HEK293 (cell line): Measurements from ENCODE around the gene RSRC1.

Experiments used
- BCL11A ChIP-seq: fragments of 450-650 bp; formaldehyde crosslinking; IDR thresholded peaks from 2 replicates; pipeline ENCODE4 v1.5.1; 2016; ENCODE audit warnings: low read depth, missing biosample characterization, missing genetic modification characterization
- GLIS1 ChIP-seq: fragments of 450-650 bp; formaldehyde crosslinking; IDR thresholded peaks from 2 replicates; pipeline ENCODE4 v1.5.1; 2016; ENCODE audit warnings: missing biosample characterization, missing genetic modification characterization
- KLF16 ChIP-seq: fragments of 450-650 bp; formaldehyde crosslinking; IDR thresholded peaks from 2 replicates; pipeline ENCODE4 v1.5.1; 2017; ENCODE audit warnings: missing biosample characterization, missing genetic modification characterization
- KLF8 ChIP-seq: fragments of 450-650 bp; formaldehyde crosslinking; IDR thresholded peaks from 2 replicates; pipeline ENCODE4 v1.5.1; 2016; ENCODE audit warnings: missing biosample characterization, missing genetic modification characterization
- OSR2 ChIP-seq: fragments of 450-650 bp; formaldehyde crosslinking; IDR thresholded peaks from 2 replicates; pipeline ENCODE4 v1.5.1; 2016; ENCODE audit warnings: missing biosample characterization, missing genetic modification characterization
- RBAK ChIP-seq: fragments of 450-650 bp; formaldehyde crosslinking; IDR thresholded peaks from 2 replicates; pipeline ENCODE4 v1.5.1; 2016; ENCODE audit warnings: missing biosample characterization, missing genetic modification characterization
- SALL2 ChIP-seq: fragments of 450-650 bp; formaldehyde crosslinking; IDR thresholded peaks from 2 replicates; pipeline ENCODE4 v1.5.0; 2017; ENCODE audit warnings: missing biosample characterization, mild to moderate bottlenecking, missing genetic modification characterization, borderline replicate concordance
- SCRT1 ChIP-seq: fragments of 450-650 bp; formaldehyde crosslinking; IDR thresholded peaks from 2 replicates; pipeline ENCODE4 v1.5.1; 2016; ENCODE audit warnings: missing biosample characterization, missing genetic modification characterization, borderline replicate concordance
- SP3 ChIP-seq: fragments of 450-650 bp; formaldehyde crosslinking; IDR thresholded peaks from 2 replicates; pipeline ENCODE4 v1.5.1; 2016; ENCODE audit warnings: missing biosample characterization, missing genetic modification characterization
- WT1 ChIP-seq: fragments of 450-650 bp; formaldehyde crosslinking; IDR thresholded peaks from 2 replicates; pipeline ENCODE4 v1.5.1; 2016; ENCODE audit warnings: missing biosample characterization, missing genetic modification characterization
- ZBTB20 ChIP-seq: fragments of 450-650 bp; formaldehyde crosslinking; IDR thresholded peaks from 2 replicates; pipeline ENCODE4 v1.5.1; 2016; ENCODE audit warnings: missing biosample characterization, missing genetic modification characterization
- ZBTB8A ChIP-seq: fragments of 450-650 bp; formaldehyde crosslinking; IDR thresholded peaks from 2 replicates; pipeline ENCODE4 v1.5.1; 2016; ENCODE audit warnings: missing biosample characterization, missing genetic modification characterization
- ZNF114 ChIP-seq: fragments of 450-650 bp; formaldehyde crosslinking; IDR thresholded peaks from 2 replicates; pipeline ENCODE4 v1.5.0; 2017; ENCODE audit warnings: missing biosample characterization, missing genetic modification characterization
- ZNF184 ChIP-seq: fragments of 450-650 bp; IDR thresholded peaks from 2 replicates; pipeline ENCODE4 v1.5.1; 2018; ENCODE audit warnings: missing biosample characterization, mild to moderate bottlenecking, missing genetic modification characterization
- ZNF2 ChIP-seq: fragments of 450-650 bp; formaldehyde crosslinking; IDR thresholded peaks from 2 replicates; pipeline ENCODE4 v1.5.1; 2016; ENCODE audit warnings: missing biosample characterization, missing genetic modification characterization
- ZNF24 ChIP-seq: fragments of 450-650 bp; formaldehyde crosslinking; IDR thresholded peaks from 2 replicates; pipeline ENCODE4 v1.5.1; 2016; ENCODE audit warnings: missing biosample characterization, missing genetic modification characterization
- ZNF311 ChIP-seq: fragments of 450-650 bp; formaldehyde crosslinking; IDR thresholded peaks from 2 replicates; pipeline ENCODE4 v1.5.1; 2017; ENCODE audit warnings: missing biosample characterization, missing genetic modification characterization, borderline replicate concordance
- ZNF335 ChIP-seq: fragments of 450-650 bp; formaldehyde crosslinking; conservative IDR thresholded peaks from 2 replicates; pipeline ENCODE4 v1.5.1; 2016; ENCODE audit warnings: missing biosample characterization, missing genetic modification characterization
- ZNF341 ChIP-seq: fragments of 450-650 bp; formaldehyde crosslinking; IDR thresholded peaks from 2 replicates; pipeline ENCODE4; 2016; ENCODE audit warnings: low read depth, missing biosample characterization, missing genetic modification characterization
- ZNF473 ChIP-seq: fragments of 450-650 bp; formaldehyde crosslinking; IDR thresholded peaks from 2 replicates; pipeline ENCODE4 v1.5.1; 2017; ENCODE audit warnings: missing biosample characterization, missing genetic modification characterization
- ZNF501 ChIP-seq: fragments of 450-650 bp; formaldehyde crosslinking; IDR thresholded peaks from 2 replicates; pipeline ENCODE4 v1.5.1; 2016; ENCODE audit warnings: missing biosample characterization, missing genetic modification characterization
- ZNF510 ChIP-seq: fragments of 450-650 bp; formaldehyde crosslinking; IDR thresholded peaks from 2 replicates; pipeline ENCODE4 v1.5.1; 2018; ENCODE audit warnings: mild to moderate bottlenecking, missing genetic modification characterization, missing biosample characterization; ENCODE audit not compliant: insufficient replicate concordance
- ZNF555 ChIP-seq: fragments of 450-650 bp; formaldehyde crosslinking; conservative IDR thresholded peaks from 2 replicates; pipeline ENCODE4 v1.5.1; 2017; ENCODE audit warnings: missing biosample characterization, mild to moderate bottlenecking, missing genetic modification characterization, inconsistent platforms
- ZNF707 ChIP-seq: fragments of 450-650 bp; formaldehyde crosslinking; IDR thresholded peaks from 2 replicates; pipeline ENCODE4 v1.5.1; 2016; ENCODE audit warnings: missing biosample characterization, missing genetic modification characterization
- ZNF777 ChIP-seq: fragments of 450-650 bp; formaldehyde crosslinking; IDR thresholded peaks from 2 replicates; pipeline ENCODE4 v1.5.1; 2017; ENCODE audit warnings: missing biosample characterization, missing genetic modification characterization, borderline replicate concordance
- ZNF791 ChIP-seq: fragments of 450-650 bp; formaldehyde crosslinking; IDR thresholded peaks from 2 replicates; pipeline ENCODE4 v1.5.1; 2016; ENCODE audit warnings: missing biosample characterization, missing genetic modification characterization
- ZNF792 ChIP-seq: fragments of 450-650 bp; formaldehyde crosslinking; IDR thresholded peaks from 2 replicates; pipeline ENCODE4 v1.5.1; 2016; ENCODE audit warnings: missing biosample characterization, missing genetic modification characterization
- ZSCAN30 ChIP-seq: fragments of 450-650 bp; IDR thresholded peaks from 2 replicates; pipeline ENCODE4 v1.5.1; 2018; ENCODE audit warnings: missing biosample characterization, mild to moderate bottlenecking, missing genetic modification characterization, moderate library complexity
- TF ChIP-seq, protein P1 (sequence below): fragments of 450-650 bp; formaldehyde crosslinking; IDR thresholded peaks from 2 replicates; pipeline ENCODE4 v1.5.1; 2016; ENCODE audit warnings: missing biosample characterization, missing genetic modification characterization
- TF ChIP-seq, protein P2 (sequence below): fragments of 450-650 bp; formaldehyde crosslinking; IDR thresholded peaks from 2 replicates; pipeline ENCODE4 v1.5.1; 2017; ENCODE audit warnings: missing biosample characterization, mild to moderate bottlenecking, missing genetic modification characterization, moderate library complexity
- TF ChIP-seq, protein P3 (sequence below): fragments of 450-650 bp; formaldehyde crosslinking; IDR thresholded peaks from 2 replicates; pipeline ENCODE4 v1.5.1; 2016; ENCODE audit warnings: missing biosample characterization, missing genetic modification characterization
- TF ChIP-seq, protein P4 (sequence below): fragments of 450-650 bp; formaldehyde crosslinking; IDR thresholded peaks from 2 replicates; pipeline ENCODE4 v1.5.1; 2016; ENCODE audit warnings: missing biosample characterization, missing genetic modification characterization
- TF ChIP-seq, protein P5 (sequence below): fragments of 450-650 bp; formaldehyde crosslinking; IDR thresholded peaks from 2 replicates; pipeline ENCODE4 v1.5.1; 2016; ENCODE audit warnings: missing biosample characterization, missing genetic modification characterization, low read depth

RSRC1 gene

DNA sequence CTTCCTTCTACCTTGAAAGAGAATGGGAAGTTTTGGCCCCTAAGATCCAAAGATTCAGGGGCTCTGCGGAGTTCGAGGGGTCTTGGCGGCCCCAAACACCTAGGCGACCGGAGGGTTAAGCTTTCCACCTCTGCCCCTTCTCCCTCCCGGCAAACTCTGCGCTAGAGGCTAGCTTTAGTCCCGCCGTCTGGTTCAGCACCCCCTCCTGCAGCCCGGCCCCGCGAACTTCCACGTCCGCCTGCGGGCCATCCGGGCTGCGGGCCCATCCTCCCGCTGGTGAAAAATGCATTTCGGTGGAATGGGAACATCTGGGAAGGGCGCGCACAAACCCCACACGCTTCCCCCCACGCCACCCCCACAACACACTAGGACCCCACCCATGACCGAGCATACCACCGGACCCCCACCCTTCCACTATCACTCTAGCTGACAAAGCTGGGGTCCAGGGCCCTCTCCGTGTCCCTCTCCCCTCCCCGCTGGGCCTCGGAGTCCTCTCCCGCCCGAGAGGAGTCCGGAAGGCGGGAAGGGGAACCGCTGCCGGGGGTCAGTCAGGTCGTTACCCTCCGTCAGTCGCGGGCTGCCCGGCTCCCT, 4.7 kb upstream of the RSRC1 start (continued):
- TF ChIP-seq, protein P1, sequence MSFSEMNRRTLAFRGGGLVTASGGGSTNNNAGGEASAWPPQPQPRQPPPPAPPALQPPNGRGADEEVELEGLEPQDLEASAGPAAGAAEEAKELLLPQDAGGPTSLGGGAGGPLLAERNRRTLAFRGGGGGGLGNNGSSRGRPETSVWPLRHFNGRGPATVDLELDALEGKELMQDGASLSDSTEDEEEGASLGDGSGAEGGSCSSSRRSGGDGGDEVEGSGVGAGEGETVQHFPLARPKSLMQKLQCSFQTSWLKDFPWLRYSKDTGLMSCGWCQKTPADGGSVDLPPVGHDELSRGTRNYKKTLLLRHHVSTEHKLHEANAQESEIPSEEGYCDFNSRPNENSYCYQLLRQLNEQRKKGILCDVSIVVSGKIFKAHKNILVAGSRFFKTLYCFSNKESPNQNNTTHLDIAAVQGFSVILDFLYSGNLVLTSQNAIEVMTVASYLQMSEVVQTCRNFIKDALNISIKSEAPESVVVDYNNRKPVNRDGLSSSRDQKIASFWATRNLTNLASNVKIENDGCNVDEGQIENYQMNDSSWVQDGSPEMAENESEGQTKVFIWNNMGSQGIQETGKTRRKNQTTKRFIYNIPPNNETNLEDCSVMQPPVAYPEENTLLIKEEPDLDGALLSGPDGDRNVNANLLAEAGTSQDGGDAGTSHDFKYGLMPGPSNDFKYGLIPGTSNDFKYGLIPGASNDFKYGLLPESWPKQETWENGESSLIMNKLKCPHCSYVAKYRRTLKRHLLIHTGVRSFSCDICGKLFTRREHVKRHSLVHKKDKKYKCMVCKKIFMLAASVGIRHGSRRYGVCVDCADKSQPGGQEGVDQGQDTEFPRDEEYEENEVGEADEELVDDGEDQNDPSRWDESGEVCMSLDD (tag by site-specific recombination): 0 out of 2 replicates have a peak, but pooled peaks have one; percentile 32
- TF ChIP-seq ZNF114 (tag by site-specific recombination): no peak
- no peak for TF ChIP-seq ZNF791
- no peak for TF ChIP-seq ZNF473
- TF ChIP-seq ZNF501 (tag by site-specific recombination): no peak
- TF ChIP-seq ZNF24 (tag by site-specific recombination): no peak
- no peak for TF ChIP-seq ZNF184 (tag by site-specific recombination)
- no peak; the same call in 1 of the 2 replicates for TF ChIP-seq ZBTB8A (tag by site-specific recombination)
- TF ChIP-seq, protein P2, sequence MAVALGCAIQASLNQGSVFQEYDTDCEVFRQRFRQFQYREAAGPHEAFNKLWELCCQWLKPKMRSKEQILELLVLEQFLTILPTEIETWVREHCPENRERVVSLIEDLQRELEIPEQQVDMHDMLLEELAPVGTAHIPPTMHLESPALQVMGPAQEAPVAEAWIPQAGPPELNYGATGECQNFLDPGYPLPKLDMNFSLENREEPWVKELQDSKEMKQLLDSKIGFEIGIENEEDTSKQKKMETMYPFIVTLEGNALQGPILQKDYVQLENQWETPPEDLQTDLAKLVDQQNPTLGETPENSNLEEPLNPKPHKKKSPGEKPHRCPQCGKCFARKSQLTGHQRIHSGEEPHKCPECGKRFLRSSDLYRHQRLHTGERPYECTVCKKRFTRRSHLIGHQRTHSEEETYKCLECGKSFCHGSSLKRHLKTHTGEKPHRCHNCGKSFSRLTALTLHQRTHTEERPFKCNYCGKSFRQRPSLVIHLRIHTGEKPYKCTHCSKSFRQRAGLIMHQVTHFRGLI (tag by site-specific recombination): no peak
- TF ChIP-seq KLF16: no peak
- no peak for TF ChIP-seq ZNF510
- TF ChIP-seq, protein P3, sequence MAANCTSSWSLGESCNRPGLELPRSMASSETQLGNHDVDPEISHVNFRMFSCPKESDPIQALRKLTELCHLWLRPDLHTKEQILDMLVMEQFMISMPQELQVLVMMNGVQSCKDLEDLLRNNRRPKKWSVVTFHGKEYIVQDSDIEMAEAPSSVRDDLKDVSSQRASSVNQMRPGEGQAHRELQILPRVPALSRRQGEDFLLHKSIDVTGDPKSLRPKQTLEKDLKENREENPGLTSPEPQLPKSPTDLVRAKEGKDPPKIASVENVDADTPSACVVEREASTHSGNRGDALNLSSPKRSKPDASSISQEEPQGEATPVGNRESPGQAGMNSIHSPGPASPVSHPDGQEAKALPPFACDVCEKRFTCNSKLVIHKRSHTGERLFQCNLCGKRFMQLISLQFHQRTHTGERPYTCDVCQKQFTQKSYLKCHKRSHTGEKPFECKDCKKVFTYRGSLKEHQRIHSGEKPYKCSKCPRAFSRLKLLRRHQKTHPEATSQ (tag by site-specific recombination): no peak
- peak; percentile 27; the same call in 1 of the 2 replicates for TF ChIP-seq KLF8 (tag by site-specific recombination)
- TF ChIP-seq, protein P4, sequence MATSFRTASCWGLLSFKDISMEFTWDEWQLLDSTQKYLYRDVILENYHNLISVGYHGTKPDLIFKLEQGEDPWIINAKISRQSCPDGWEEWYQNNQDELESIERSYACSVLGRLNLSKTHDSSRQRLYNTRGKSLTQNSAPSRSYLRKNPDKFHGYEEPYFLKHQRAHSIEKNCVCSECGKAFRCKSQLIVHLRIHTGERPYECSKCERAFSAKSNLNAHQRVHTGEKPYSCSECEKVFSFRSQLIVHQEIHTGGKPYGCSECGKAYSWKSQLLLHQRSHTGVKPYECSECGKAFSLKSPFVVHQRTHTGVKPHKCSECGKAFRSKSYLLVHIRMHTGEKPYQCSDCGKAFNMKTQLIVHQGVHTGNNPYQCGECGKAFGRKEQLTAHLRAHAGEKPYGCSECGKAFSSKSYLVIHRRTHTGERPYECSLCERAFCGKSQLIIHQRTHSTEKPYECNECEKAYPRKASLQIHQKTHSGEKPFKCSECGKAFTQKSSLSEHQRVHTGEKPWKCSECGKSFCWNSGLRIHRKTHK (tag by site-specific recombination): no peak
- no peak for TF ChIP-seq ZSCAN30 (tag by site-specific recombination)
- TF ChIP-seq ZNF555 (tag by site-specific recombination): no peak
- TF ChIP-seq SP3 (tag by site-specific recombination): peak; percentile 50
- peak; percentile 78 for TF ChIP-seq ZBTB20 (tag by site-specific recombination)
- no peak for TF ChIP-seq ZNF2 (tag by site-specific recombination)
- TF ChIP-seq BCL11A: no peak
- TF ChIP-seq WT1 (tag by site-specific recombination): no peak
- TF ChIP-seq OSR2 (tag by site-specific recombination): no peak
- TF ChIP-seq ZNF792: no peak
- TF ChIP-seq ZNF341 (tag by site-specific recombination): peak; percentile 77
- no peak for TF ChIP-seq RBAK (tag by site-specific recombination)
- no peak for TF ChIP-seq GLIS1 (tag by site-specific recombination)
- peak; percentile 76 for TF ChIP-seq ZNF335 (tag by site-specific recombination)
- no peak for TF ChIP-seq SALL2 (tag by site-specific recombination)
- TF ChIP-seq ZNF311 (tag by site-specific recombination): no peak
- TF ChIP-seq, protein P5, sequence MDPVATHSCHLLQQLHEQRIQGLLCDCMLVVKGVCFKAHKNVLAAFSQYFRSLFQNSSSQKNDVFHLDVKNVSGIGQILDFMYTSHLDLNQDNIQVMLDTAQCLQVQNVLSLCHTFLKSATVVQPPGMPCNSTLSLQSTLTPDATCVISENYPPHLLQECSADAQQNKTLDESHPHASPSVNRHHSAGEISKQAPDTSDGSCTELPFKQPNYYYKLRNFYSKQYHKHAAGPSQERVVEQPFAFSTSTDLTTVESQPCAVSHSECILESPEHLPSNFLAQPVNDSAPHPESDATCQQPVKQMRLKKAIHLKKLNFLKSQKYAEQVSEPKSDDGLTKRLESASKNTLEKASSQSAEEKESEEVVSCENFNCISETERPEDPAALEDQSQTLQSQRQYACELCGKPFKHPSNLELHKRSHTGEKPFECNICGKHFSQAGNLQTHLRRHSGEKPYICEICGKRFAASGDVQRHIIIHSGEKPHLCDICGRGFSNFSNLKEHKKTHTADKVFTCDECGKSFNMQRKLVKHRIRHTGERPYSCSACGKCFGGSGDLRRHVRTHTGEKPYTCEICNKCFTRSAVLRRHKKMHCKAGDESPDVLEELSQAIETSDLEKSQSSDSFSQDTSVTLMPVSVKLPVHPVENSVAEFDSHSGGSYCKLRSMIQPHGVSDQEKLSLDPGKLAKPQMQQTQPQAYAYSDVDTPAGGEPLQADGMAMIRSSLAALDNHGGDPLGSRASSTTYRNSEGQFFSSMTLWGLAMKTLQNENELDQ (tag by site-specific recombination): no peak
- no peak for TF ChIP-seq SCRT1
- TF ChIP-seq ZNF707 (tag by site-specific recombination): no peak
- TF ChIP-seq ZNF777 (tag by site-specific recombination): peak; percentile 54; the same call in 1 of the 2 replicates
